Measurements from ENCODE around the gene N4BP3. TPM values are rescaled to one million over a fixed set of nuclear protein-coding genes. Genes with fewer than 3 reads are reported as not detected.

Gene N4BP3
- total RNA-seq, 4 donors from 2014 or later: 7.6 to 14.0 (median 11.7) TPM

GRCh38 chr5:178136990-178137389 lies 23.7 kb downstream of the N4BP3 start:
- no peak for TF ChIP-seq EP300 (IDR thresholded peaks at IDR 0.05)
- TF ChIP-seq POLR2AphosphoS5 (IDR thresholded peaks at IDR 0.05): no peak
- no peak for TF ChIP-seq CTCF (IDR thresholded peaks at IDR 0.05)
- TF ChIP-seq POLR2A (IDR thresholded peaks at IDR 0.05): no peak
- Histone ChIP-seq H3K27me3 (no peaks in the 10 kb centered on the region), H3K36me3 (peaks cover 42% of the 10 kb centered on the region), H3K4me3 (no peak overlapping the region), H3K9me3 (no peaks in the 10 kb centered on the region), H3K27ac (no peak overlapping the region), H3K4me1 (peaks cover 5% of the 10 kb centered on the region)
- no peak for DNase-seq (ENCODE audit: low spot score in 2 of 2)
- WGBS: 85% methylated on average over 10 of the region's 10 CpGs

DNA sequence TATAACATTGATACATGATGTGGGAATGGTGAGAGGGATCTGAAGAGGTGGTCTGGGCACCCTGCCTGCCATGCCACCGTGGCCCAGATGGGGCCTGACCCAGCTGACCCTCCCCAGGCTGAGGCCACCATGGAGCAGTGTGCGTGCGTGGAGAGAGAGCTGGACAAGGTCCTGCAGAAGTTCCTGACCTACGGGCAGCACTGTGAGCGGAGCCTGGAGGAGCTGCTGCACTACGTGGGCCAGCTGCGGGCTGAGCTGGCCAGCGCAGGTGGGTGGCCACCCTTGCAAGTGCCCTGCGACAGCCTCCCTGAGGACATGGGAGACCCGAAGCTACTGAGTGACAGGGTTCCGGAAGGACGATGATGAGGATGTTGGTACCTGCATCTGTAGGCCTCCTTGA lies 24.7 kb downstream of the N4BP3 start:
- TF ChIP-seq EP300 (IDR thresholded peaks at IDR 0.05): no peak
- no peak for TF ChIP-seq POLR2A (IDR thresholded peaks at IDR 0.05)
- TF ChIP-seq CTCF (IDR thresholded peaks at IDR 0.05): no peak
- TF ChIP-seq POLR2AphosphoS5 (IDR thresholded peaks at IDR 0.05): no peak
- DNase-seq (ENCODE audit: low spot score in 2 of 2): no peak
- H3K36me3 ChIP-seq: peaks cover 52% of the 10 kb centered on the region
- no peak overlapping the region for H3K27ac ChIP-seq
- no peaks in the 10 kb centered on the region for H3K4me1 ChIP-seq
- 81% methylated on average over 10 of the region's 12 CpGs for WGBS
- H3K4me3 ChIP-seq: no peak overlapping the region
- no peaks in the 10 kb centered on the region for H3K9me3 ChIP-seq
- H3K27me3 ChIP-seq: no peaks in the 10 kb centered on the region

GRCh38 chr5:178141550-178141949 lies 28.2 kb downstream of the N4BP3 start:
- Histone ChIP-seq H3K9me3 (no peaks in the 10 kb centered on the region), H3K4me3 (no peak overlapping the region), H3K36me3 (peaks cover 54% of the 10 kb centered on the region), H3K27ac (no peak overlapping the region), H3K27me3 (no peaks in the 10 kb centered on the region), H3K4me1 (peaks cover 4% of the 10 kb centered on the region)
- no peak for TF ChIP-seq POLR2A (IDR thresholded peaks at IDR 0.05)
- TF ChIP-seq EP300 (IDR thresholded peaks at IDR 0.05): no peak
- no peak for TF ChIP-seq POLR2AphosphoS5 (IDR thresholded peaks at IDR 0.05)
- TF ChIP-seq CTCF (IDR thresholded peaks at IDR 0.05): no peak
- 95% methylated on average over 4 of the region's 4 CpGs for WGBS
- DNase-seq (ENCODE audit: low spot score in 2 of 2): no peak

DNA sequence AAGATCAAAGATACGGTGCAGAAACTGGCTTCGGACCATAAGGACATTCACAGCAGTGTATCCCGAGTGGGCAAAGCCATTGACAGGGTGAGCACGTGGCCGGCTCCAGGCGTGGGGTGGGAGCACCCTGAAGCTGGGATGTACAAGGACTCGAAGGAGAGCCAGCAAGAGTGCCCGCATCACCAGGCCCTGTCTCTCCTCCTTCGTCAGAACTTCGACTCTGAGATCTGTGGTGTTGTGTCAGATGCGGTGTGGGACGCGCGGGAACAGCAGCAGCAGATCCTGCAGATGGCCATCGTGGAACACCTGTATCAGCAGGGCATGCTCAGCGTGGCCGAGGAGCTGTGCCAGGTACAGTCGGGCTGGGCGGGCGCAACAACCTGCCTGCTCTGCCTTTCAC lies 29.3 kb downstream of the N4BP3 start:
- peaks cover 64% of the 10 kb centered on the region for H3K36me3 ChIP-seq
- H3K27me3 ChIP-seq: no peaks in the 10 kb centered on the region
- 86% methylated on average over 11 of the region's 20 CpGs for WGBS
- H3K4me1 ChIP-seq: peaks cover 4% of the 10 kb centered on the region
- H3K27ac ChIP-seq: no peak overlapping the region
- no peak for DNase-seq (ENCODE audit: low spot score in 2 of 2)
- TF ChIP-seq EP300 (IDR thresholded peaks at IDR 0.05) (no peak), CTCF (IDR thresholded peaks at IDR 0.05) (no peak), POLR2AphosphoS5 (IDR thresholded peaks at IDR 0.05) (no peak), POLR2A (IDR thresholded peaks at IDR 0.05) (no peak)
- no peak overlapping the region for H3K4me3 ChIP-seq
- H3K9me3 ChIP-seq: no peaks in the 10 kb centered on the region

GRCh38 chr5:178143246-178143645 lies 29.9 kb downstream of the N4BP3 start:
- Histone ChIP-seq H3K9me3 (no peaks in the 10 kb centered on the region), H3K36me3 (peaks cover 65% of the 10 kb centered on the region), H3K27me3 (no peaks in the 10 kb centered on the region), H3K4me3 (no peak overlapping the region), H3K27ac (no peak overlapping the region), H3K4me1 (peaks cover 4% of the 10 kb centered on the region)
- no peak for DNase-seq (ENCODE audit: low spot score in 2 of 2)
- WGBS: 77% methylated on average over 5 of the region's 6 CpGs
- no peak for TF ChIP-seq POLR2AphosphoS5 (IDR thresholded peaks at IDR 0.05)
- TF ChIP-seq POLR2A (IDR thresholded peaks at IDR 0.05): no peak
- no peak for TF ChIP-seq CTCF (IDR thresholded peaks at IDR 0.05)
- no peak for TF ChIP-seq EP300 (IDR thresholded peaks at IDR 0.05)

Measured in suprapubic skin (tissue), 4 donors.